Limb (tissue), 2 donors: Measurements from ENCODE around the gene TNK2.
"Not testable (repeated sequence)": the region's sequence is repeated elsewhere in the genome, so short reads cannot be mapped to it uniquely, and the experiment has no call there.

Experiments
- DNase-seq, 2 donors: peaks; one replicate each; pipeline ENCODE4 v3.0.0-alpha.2; 2016; ENCODE audit errors: extremely low spot score in 2 of 2

TNK2 gene

GRCh38 chr3:195885036-195885891, 23.1 kb downstream of the TNK2 start:
- peak in 1 of 2 donors; percentile 61 for DNase-seq

- no peak for DNase-seq
Measured at GRCh38 chr3:195884691-195885035, 23.7 kb downstream of the TNK2 start.

GRCh38 chr3:195883801-195884200, 24.6 kb downstream of the TNK2 start:
- no peak for DNase-seq

- no peak for DNase-seq
Measured at GRCh38 chr3:195883160-195883559, 25.2 kb downstream of the TNK2 start.

GRCh38 chr3:195882002-195882441, 26.3 kb downstream of the TNK2 start:
- no peak for DNase-seq

- no peak for DNase-seq
Measured at GRCh38 chr3:195881276-195881988, 26.9 kb downstream of the TNK2 start.

GRCh38 chr3:195880037-195880431, 28.3 kb downstream of the TNK2 start:
- DNase-seq = no peak

GRCh38 chr3:195879416-195880036, 28.8 kb downstream of the TNK2 start:
- DNase-seq = no peak

GRCh38 chr3:195878424-195879274, 29.7 kb downstream of the TNK2 start:
- DNase-seq = no peak

GRCh38 chr3:195877767-195878423, 30.5 kb downstream of the TNK2 start:
- no peak for DNase-seq

- DNase-seq = no peak
Measured at GRCh38 chr3:195877136-195877715, 31.1 kb downstream of the TNK2 start.

GRCh38 chr3:195876297-195877064, 31.9 kb downstream of the TNK2 start:
- no peak for DNase-seq

GRCh38 chr3:195875482-195876236, 32.7 kb downstream of the TNK2 start:
- no peak for DNase-seq

- DNase-seq = no peak
Measured at GRCh38 chr3:195873971-195874370, 34.4 kb downstream of the TNK2 start.

GRCh38 chr3:195873281-195873887, 35.0 kb downstream of the TNK2 start:
- no peak for DNase-seq

GRCh38 chr3:195872800-195873199, 35.6 kb downstream of the TNK2 start:
- DNase-seq = no peak

GRCh38 chr3:195872097-195872496, 36.3 kb downstream of the TNK2 start:
- no peak for DNase-seq

- not testable (repeated sequence) for DNase-seq
Measured at GRCh38 chr3:195871686-195872085, 36.7 kb downstream of the TNK2 start.

- no peak for DNase-seq
Measured at GRCh38 chr3:195870937-195871336, 37.4 kb downstream of the TNK2 start.
